Gastrocnemius medialis (tissue), 4 donors: ENCODE data around the gene PDE7B. TPM values are rescaled to one million over a fixed set of nuclear protein-coding genes. Genes with fewer than 3 reads are reported as not detected.

Experiments used
- ATAC-seq, 2 donors: fragments of 150-250 bp; one replicate each; pipeline ENCODE4 v1.9.1; 2016
- DNase-seq, 2 donors: peaks; one replicate each; pipeline ENCODE4 v3.0.0-alpha.2; 2019
- H3K27ac ChIP-seq, 4 donors: fragments of 200-600 bp; sonication (generic); 1 replicate in 1 of 4; 2 replicates in 3 of 4; pipeline ENCODE4 v1.5.1; 2016 to 2018; ENCODE audit warnings: mild to moderate bottlenecking in 2 of 4, moderate library complexity in 1 of 4
- H3K27me3 ChIP-seq, 3 donors: fragments of 200-600 bp; sonication (generic) in 2 of 3; 1 replicate in 1 of 3; 2 replicates in 2 of 3; pipeline versions ENCODE4 v1.5.1 to v1.6.0; 2016 to 2019; ENCODE audit warnings: mild to moderate bottlenecking in 1 of 3, moderate library complexity in 1 of 3
- H3K36me3 ChIP-seq, 2 donors: fragments of 200-600 bp; sonication (generic) in 1 of 2; one replicate each; pipeline ENCODE4 v1.5.1; 2017 to 2018
- H3K4me1 ChIP-seq, 2 donors: fragments of 200-600 bp; sonication (generic) in 1 of 2; one replicate each; pipeline ENCODE4 v1.5.1; 2016 to 2017; ENCODE audit warnings: mild to moderate bottlenecking in 2 of 2
- H3K4me3 ChIP-seq, 4 donors: fragments of 200-600 bp; sonication (generic) in 3 of 4; 1 replicate in 1 of 4; 2 replicates in 3 of 4; pipeline ENCODE4 v1.5.1; 2016 to 2019; ENCODE audit warnings: mild to moderate bottlenecking in 2 of 4
- H3K9me3 ChIP-seq, 3 donors: fragments of 200-600 bp; sonication (generic) in 2 of 3; 1 replicate in 1 of 3; 2 replicates in 2 of 3; pipeline ENCODE4 v1.5.1; 2016 to 2019
- CTCF ChIP-seq, 5 experiments: fragments of 450-650 bp in 3 of 5; fragments of 200-600 bp in 2 of 5; sonication (generic) in 2 of 5; IDR thresholded peaks in 4 of 5; conservative IDR thresholded peaks in 1 of 5; 1 replicate in 4 of 5; 2 replicates in 1 of 5; pipeline ENCODE4 v1.5.1; 2016 to 2019; ENCODE audit warnings: antibody characterized with exemption in 5 of 5, mild to moderate bottlenecking in 3 of 5, moderate library complexity in 3 of 5
- POLR2A ChIP-seq, 2 donors: fragments of 450-650 bp; IDR thresholded peaks; one replicate each; pipeline ENCODE4 v1.6.1; 2017; ENCODE audit warnings: antibody characterized with exemption in 2 of 2, mild to moderate bottlenecking in 2 of 2, moderate library complexity in 2 of 2
- in situ Hi-C, 4 donors: fragments of 200-750 bp; cut with MboI; loops; one replicate each; pipeline versions ENCODE4 v1.15.0 to v1.8.0; 2017; ENCODE audit warnings: low sequenced_read_pairs in 4 of 4
- intact Hi-C: fragments of 100-400 bp; cut with DNase I; formaldehyde crosslinking; loops from one replicate; pipeline ENCODE4 v1.15.1; 2023; ENCODE audit warnings: low total_unique reads
- total RNA-seq, 4 donors: library from RNA; depleted of rRNA; stranded (reverse); fragments of >200 nt; gene quantifications; one replicate each; pipeline versions ENCODE4 v1.1.0 to v1.2.3, GENCODE V29; 2016

PDE7B gene
- total RNA-seq, 4 donors from 2014 or later = 2.2 to 3.6 (median 2.7) TPM

DNA sequence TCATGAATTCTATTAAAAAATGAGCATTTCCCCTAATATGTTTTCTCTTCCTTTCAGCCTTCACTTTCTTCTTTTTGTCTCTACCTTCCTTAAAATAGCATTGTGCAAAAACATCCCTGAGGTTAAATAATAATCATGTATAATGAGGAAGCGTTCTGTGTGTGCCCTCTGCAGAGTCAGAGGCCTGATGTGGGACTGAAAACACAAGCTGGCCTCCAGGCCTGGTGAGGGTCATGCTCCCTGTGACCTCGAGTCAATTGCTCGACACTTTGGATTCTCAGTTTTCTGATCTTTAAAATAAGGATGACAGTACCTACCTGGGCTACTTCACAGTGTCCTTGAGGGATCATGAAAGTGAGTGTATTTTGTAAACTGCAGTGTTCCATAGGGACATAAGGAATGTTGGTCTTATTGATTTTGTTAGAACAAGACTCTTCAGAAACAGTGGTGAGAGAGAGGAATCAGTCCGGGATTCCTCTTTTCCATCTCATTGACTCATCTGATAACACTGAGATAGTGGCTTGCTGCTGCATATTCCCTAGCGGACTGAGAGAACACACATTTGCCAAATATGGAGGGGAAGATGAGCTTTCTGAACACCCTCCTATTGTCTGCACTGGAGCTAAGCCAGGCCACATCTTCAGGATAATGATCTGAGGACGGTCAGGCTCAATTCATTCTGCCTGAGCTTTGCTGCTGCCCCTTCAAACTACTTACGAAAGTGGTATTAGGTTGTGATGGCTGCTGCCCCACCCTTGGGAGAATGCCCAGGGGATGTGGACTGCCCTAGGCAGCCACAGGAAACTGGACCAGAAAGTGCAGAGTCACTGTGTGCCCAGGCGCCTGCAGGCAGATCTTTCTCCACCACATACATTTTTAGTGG, 39.6 kb upstream of the PDE7B start:
- H3K36me3 ChIP-seq = no peaks in the 10 kb centered on the region
- intact Hi-C loops (no loop called here), in situ Hi-C loops (no loop called here)
- DNase-seq (peak; percentile 12 to 24), ATAC-seq (no peak)
- H3K4me3 ChIP-seq = no peak overlapping the region
- no peak for TF ChIP-seq CTCF (IDR thresholded peaks at IDR 0.05 in 4 of 5, conservative IDR thresholded peaks at IDR 0.05 in 1 of 5)
- no peak for TF ChIP-seq POLR2A (IDR thresholded peaks at IDR 0.05)
- no peaks in the 10 kb centered on the region for H3K27me3 ChIP-seq
- no peaks in the 10 kb centered on the region for H3K9me3 ChIP-seq
- H3K4me1 ChIP-seq = peaks cover 0 to 3% of the 10 kb centered on the region in 2 donors
- H3K27ac ChIP-seq = no peak overlapping the region

DNA sequence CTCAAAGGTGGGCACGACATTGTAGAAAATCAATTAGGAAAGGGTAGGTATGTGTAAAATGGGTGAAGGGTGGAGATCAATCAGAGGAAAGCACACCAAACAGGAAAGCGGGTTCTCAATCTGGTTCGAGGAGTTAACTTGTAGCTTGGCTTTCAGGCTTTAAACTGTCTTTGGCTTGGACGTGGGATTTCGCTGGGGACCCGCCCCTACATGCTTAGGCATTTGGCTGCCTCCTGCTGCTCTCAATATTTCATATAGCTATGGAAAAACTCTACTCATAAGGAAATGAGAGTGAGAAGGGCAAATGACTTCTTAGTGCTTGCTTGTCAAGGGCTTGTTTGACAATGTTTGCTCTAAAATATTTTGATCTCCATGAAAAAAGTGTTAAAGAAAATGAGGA, 38.1 kb upstream of the PDE7B start:
- intact Hi-C loops (no loop called here), in situ Hi-C loops (no loop called here)
- H3K27ac ChIP-seq = no peak overlapping the region
- H3K36me3 ChIP-seq = no peaks in the 10 kb centered on the region
- no peaks in the 10 kb centered on the region for H3K9me3 ChIP-seq
- ATAC-seq = no peak
- no peaks in the 10 kb centered on the region for H3K27me3 ChIP-seq
- DNase-seq = no peak
- no peak overlapping the region for H3K4me3 ChIP-seq
- H3K4me1 ChIP-seq = peaks cover 0 to 3% of the 10 kb centered on the region in 2 donors
- TF ChIP-seq POLR2A (IDR thresholded peaks at IDR 0.05) (no peak), CTCF (IDR thresholded peaks at IDR 0.05 in 4 of 5, conservative IDR thresholded peaks at IDR 0.05 in 1 of 5) (no peak)

DNA sequence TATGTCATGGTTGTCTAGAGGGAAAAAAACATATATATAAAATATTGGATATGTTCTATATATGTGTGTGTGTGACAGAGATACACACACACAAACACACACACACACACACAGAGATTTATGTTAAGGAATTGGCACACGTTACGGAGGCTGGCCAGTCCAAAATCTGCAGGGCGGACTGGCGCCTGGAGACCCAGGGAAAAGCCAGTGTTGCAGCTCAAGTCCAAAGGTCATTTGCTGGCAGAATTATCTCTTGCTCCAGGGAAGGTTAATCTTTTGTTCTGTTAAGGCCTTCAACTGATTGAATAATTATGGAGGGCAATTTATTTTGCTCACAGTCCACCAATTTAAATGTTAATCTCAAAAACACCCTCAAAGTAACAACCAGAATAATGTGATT, 37.5 kb upstream of the PDE7B start:
- DNase-seq (no peak), ATAC-seq (no peak)
- H3K27me3 ChIP-seq = no peaks in the 10 kb centered on the region
- no peak overlapping the region for H3K27ac ChIP-seq
- in situ Hi-C loops = no loop called here
- H3K4me3 ChIP-seq = no peak overlapping the region
- peaks cover 0 to 3% of the 10 kb centered on the region in 2 donors for H3K4me1 ChIP-seq
- TF ChIP-seq POLR2A (IDR thresholded peaks at IDR 0.05) (no peak), CTCF (IDR thresholded peaks at IDR 0.05 in 4 of 5, conservative IDR thresholded peaks at IDR 0.05 in 1 of 5) (no peak)
- no peaks in the 10 kb centered on the region for H3K9me3 ChIP-seq
- intact Hi-C loops = no loop called here
- H3K36me3 ChIP-seq = no peaks in the 10 kb centered on the region

GRCh38 chr6:135815216-135815615, 36.3 kb upstream of the PDE7B start:
- DNase-seq (no peak), ATAC-seq (no peak)
- peaks cover 0 to 3% of the 10 kb centered on the region in 2 donors for H3K4me1 ChIP-seq
- no peak overlapping the region for H3K4me3 ChIP-seq
- H3K36me3 ChIP-seq = no peaks in the 10 kb centered on the region
- TF ChIP-seq CTCF (IDR thresholded peaks at IDR 0.05 in 4 of 5, conservative IDR thresholded peaks at IDR 0.05 in 1 of 5) = no peak
- TF ChIP-seq POLR2A (IDR thresholded peaks at IDR 0.05) = no peak
- no peak overlapping the region for H3K27ac ChIP-seq
- H3K27me3 ChIP-seq = no peaks in the 10 kb centered on the region
- intact Hi-C loops (no loop called here), in situ Hi-C loops (no loop called here)
- H3K9me3 ChIP-seq = no peaks in the 10 kb centered on the region
